Endometrium (tissue), 2 donors: Measurements from ENCODE around the gene SLC22A13.
"Not testable (repeated sequence)": the region's sequence is repeated elsewhere in the genome, so short reads cannot be mapped to it uniquely, and the experiment has no call there.

Experiments
- FAIRE-seq: peaks from 2 replicates; lab custom pipeline; 2012; peaks lifted over from hg19 to GRCh38; lab: Jason Lieb, UNC
- donor health status: control.
- donor health status: control.

Gene SLC22A13

GRCh38 chr3:38307599-38307998 is 42.0 kb downstream of the SLC22A13 start:
- no peak for FAIRE-seq

- no peak for FAIRE-seq
These were observed 42.8 kb downstream of the SLC22A13 start for GRCh38 chr3:38308456-38308855.

GRCh38 chr3:38311476-38311875 is 45.9 kb downstream of the SLC22A13 start:
- FAIRE-seq: no peak

GRCh38 chr3:38311941-38312340 is 46.3 kb downstream of the SLC22A13 start:
- FAIRE-seq: no peak

GRCh38 chr3:38312356-38312755 is 46.7 kb downstream of the SLC22A13 start:
- no peak for FAIRE-seq

- no peak for FAIRE-seq
These were observed 47.7 kb downstream of the SLC22A13 start for GRCh38 chr3:38313263-38313662.

GRCh38 chr3:38313695-38314094 is 48.1 kb downstream of the SLC22A13 start:
- FAIRE-seq: no peak

GRCh38 chr3:38314112-38314763 is 48.6 kb downstream of the SLC22A13 start:
- no peak for FAIRE-seq

- no peak for FAIRE-seq
These were observed 49.3 kb downstream of the SLC22A13 start for GRCh38 chr3:38314764-38315487.

GRCh38 chr3:38315488-38316230 is 50.0 kb downstream of the SLC22A13 start:
- no peak for FAIRE-seq

- no peak for FAIRE-seq
These were observed 51.0 kb downstream of the SLC22A13 start for GRCh38 chr3:38316356-38317191.

- no peak for FAIRE-seq
These were observed 51.7 kb downstream of the SLC22A13 start for GRCh38 chr3:38317192-38317759.

- no peak for FAIRE-seq
These were observed 53.4 kb downstream of the SLC22A13 start for GRCh38 chr3:38318766-38319671.

GRCh38 chr3:38320638-38321037 is 55.0 kb downstream of the SLC22A13 start:
- not testable (repeated sequence) for FAIRE-seq

GRCh38 chr3:38323060-38323459 is 57.4 kb downstream of the SLC22A13 start:
- no peak for FAIRE-seq

- FAIRE-seq: no peak
These were observed 59.6 kb downstream of the SLC22A13 start for GRCh38 chr3:38325256-38325655.

- no peak for FAIRE-seq
These were observed 61.9 kb downstream of the SLC22A13 start for GRCh38 chr3:38327335-38328009.
